GM19328 (cell line): ENCODE measurements around the gene KLB.

Source experiments
- ATAC-seq: cut with Tn5 transposase; IDR thresholded peaks from one replicate; pipeline ENCODE4 v1.9.1; 2021; ENCODE audit warnings: mild to moderate bottlenecking, moderate library complexity; ENCODE audit not compliant: unreplicated experiment

The KLB gene

DNA sequence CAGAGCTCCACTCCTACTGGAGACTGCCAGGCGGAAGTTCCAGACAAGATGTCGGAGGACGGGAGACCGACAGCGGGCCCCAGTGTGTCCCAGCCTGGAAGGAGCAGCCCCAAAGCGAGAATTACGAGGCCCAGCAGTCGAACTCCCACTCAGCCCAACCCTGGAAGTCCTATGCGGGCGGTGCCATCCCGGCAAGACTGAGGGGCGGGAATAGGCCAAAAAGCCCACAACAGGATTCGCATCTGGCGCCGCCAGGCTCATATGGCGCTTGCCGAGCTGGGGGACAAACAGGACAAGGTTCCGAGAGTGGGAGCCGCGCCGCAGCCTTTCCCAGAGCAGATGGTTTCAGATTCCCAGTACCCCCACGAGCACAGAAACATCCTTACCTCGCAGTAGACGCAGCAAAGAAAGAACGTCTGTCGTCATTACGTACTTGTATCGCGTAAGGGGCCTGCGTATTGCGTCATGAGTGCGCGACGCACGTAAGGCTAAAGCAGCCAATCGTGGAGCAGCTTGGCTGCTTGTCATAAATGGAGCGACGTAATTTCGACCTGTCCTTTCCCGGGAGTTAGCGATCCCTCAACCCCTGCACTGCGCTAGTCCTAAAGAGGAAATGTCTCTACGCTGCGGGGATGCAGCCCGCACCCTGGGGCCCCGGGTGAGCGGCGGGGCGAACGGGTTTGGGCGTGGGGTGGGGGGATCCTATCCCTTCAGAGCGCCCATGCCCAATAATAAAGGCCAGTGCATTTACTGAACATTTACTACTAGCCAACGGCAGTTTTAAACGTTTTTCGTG lies 52.0 kb downstream of the KLB start, which contains the start of the genes LIAS and RPL9:
Gene LIAS (plus strand): TSS at position 552 of the 796 bp plus-strand sequence. CDS start 62 bp downstream, at position 614.
Gene RPL9 (minus strand): TSS at position 418 of the 796 bp plus-strand sequence. CDS start 483 bp downstream, outside the sequence.
- peak; percentile 87 for ATAC-seq

DNA sequence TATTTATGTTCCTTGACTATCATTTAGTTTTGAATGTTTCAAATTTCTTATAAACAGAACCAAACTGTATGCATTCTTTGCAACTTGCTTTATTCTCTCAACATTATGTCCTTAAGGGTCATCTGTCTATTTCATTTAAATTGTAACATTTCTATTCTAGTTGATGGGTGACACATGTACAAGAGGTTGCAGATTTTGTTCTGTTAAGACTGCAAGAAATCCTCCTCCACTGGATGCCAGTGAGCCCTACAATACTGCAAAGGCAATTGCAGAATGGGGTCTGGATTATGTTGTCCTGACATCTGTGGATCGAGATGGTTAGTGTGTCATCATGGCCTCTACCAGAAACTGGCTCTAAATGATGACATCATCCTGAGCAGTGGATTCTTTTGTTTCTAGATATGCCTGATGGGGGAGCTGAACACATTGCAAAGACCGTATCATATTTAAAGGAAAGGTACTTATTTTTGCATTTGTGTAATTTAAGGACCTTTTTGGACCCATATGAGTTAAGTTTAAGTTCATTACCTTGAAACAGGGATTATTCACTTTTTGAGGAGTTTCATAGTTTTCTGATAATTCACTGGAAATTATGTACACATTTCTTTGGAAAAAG lies 58.3 kb downstream of the KLB start:
- ATAC-seq, result no peak

DNA sequence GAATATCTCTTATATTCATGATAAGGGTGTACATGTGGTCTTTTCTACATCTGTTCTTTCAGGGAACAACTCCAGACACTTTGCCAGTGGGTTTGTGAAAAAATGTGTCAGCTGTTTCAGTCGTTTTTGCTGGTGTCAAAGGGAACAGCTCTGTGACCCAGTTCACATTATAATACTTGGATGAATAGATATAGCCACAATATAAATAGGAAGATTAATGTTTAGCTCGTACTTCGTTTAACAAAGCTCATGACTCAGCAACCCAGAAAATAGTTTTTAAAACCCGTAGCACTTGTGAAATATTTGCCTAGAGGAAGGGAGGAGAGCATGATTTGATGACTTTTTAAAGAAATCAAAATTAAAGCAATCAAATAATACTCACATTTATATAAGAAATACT lies 60.0 kb downstream of the KLB start:
- ATAC-seq, result no peak

DNA sequence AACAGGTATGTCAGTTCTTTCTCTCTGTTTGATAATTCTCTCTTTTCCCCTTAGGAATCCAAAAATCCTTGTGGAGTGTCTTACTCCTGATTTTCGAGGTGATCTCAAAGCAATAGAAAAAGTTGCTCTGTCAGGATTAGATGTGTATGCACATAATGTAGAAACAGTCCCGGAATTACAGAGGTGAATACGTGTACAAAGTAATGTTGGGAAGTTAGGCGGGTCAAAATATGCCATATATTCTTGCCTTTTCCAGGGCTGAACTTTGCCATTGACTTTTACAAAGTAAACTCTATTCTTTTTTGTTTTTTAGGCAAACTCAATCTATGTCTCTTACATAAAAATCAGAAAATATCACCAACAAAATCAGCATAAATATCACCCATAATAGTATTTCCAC lies 60.7 kb downstream of the KLB start:
- no peak for ATAC-seq

DNA sequence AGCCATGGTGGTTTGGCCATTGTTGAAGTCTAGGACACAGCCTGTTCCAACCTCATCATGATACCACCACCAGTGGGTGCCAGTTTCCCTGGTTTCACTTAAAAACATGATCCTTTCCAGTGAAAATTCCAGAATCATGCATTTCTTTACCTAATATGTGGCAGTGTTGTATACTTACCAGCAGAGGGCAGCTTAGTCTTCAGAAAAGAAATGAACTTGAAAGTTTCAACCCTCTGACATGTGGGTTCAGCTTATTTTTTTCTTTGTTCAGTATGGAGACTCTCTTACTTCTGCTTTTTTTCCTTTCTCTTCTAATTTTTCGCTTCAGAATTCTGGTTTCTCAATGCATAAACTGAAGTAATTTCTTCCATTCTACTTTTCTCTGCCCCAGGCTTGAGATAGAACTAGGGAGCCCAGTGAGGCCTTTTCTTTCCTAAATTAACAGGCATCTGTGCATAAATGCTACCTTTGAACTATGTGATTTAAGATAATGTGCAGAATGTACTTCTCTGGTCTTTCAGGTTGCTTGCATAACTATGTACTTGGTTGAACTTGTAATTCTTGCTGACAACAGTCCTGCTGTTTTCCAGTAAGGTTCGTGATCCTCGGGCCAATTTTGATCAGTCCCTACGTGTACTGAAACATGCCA lies 62.8 kb downstream of the KLB start:
- ATAC-seq, result peak; percentile 76

DNA sequence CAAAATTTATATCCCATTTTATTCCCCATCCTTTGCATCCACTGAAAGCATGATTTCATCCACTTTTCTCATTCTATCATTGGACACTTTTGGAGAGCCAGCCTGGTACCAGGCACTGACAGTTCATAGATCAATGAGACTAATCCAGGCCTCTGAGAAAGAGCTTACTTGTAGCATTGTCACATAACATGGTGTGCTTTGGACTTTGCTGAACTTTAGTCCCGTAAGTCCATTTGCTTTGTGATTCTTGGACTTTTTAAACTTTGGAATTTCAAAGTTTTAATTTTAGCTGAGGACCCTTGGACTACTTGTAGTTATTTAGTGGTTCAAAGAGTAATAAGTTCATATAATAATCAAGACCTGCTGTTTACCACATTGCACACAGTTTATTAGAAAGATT lies 63.7 kb downstream of the KLB start:
- no peak for ATAC-seq

DNA sequence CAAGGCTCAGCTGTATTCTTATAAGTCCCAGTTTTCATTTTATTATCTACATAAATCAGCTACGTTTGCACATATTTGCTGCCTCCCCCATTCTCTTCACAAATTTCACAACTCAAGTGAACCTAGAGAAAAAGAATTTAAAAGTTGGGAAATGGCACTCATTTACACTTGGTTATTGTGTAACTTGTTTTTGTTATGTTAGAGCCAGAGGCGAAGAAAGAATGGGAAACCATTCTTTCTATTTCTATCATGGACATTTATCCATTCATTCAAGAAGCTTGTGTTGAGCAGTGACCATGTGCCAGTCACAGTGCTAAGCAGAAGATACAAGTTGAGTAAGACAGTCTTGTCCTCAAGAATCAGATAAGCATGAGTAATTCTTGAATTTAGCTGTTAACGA lies 65.7 kb downstream of the KLB start:
- no peak for ATAC-seq

DNA sequence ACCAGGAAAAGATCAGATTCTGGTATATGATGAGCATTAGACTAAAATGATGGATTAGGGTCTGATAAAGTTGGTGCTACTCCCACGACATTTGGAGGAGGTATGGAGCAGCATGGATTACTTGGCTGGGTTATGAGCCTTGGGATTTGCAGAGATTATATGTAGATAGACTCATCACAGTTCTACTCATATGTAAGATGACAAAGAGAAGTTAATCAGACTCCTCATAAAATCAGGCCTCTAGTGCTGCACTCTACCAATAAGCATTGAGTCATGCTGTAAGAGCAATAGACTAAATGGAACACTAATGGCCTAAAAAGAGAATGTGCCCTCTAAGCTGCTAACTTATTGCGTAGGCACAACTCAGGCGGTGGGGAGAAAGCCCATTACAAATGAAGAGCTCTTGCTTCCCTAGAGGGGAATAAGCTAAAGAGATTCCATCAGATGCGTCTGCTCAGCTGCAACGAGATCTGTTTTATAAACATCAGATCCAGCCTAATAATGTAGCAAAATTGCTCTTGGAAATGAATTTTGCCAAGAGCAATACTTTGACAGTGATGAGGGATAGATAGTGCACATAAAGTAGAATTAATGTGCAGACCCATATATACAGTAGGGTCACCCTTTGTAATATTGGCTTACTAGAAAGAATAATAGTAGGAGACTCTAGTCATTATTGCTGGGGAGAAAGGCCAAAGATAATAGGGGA lies 69.6 kb downstream of the KLB start:
- ATAC-seq, result no peak

DNA sequence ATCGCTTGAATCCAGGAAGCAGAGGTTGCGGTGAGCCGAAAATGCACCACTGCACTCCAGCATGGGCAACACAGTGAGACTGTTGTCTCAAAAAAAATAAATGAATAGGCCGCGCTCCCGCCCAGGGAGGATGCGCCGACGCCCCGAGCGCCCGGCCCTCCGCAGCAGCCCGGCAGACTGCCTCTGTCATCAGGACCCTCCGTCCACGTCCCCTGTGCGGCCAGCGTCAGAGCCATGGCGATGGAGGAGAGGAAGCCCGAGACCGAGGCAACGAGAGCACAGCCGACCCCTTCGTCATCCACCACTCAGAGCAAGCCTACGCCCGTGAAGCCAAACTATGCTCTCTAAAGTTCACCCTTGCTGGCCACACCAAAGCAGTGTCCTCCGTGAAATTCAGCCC lies 73.5 kb downstream of the KLB start:
- ATAC-seq, result no peak

DNA sequence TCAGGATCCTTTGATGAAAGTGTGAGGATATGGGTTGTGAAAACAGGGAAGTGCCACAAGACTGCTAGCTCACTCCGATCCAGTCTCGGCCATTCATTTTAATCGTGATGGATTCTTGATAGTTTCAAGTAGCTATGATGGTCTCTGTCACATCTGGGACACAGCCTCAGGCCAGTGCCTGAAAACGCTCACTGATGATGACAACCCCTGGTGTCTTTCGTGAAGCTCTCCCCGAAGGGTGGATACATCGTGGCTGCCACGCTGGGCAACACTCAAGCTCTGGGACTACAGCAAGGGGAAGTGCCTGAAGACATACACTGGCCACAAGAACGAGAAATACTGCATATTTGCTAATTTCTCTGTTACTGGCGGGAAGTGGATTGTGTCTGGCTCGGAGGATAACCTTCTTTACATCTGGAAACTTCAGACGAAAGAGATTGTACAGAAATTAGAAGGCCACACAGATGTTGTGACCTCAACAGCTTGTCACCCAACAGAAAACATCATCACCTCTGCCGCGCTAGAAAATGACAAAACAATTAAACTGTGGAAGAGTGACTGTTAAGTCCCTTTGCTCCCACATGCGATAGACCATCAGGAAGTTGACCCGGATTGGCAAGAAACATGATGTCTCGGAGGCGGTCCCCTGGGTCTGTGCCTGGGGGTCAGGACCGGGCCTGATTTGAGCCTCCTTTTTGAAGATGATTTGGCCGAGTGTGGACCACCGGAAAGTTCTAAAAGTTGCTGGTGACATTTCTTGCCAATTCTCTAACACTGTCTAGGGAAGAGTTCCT lies 74.4 kb downstream of the KLB start:
- ATAC-seq, result no peak

DNA sequence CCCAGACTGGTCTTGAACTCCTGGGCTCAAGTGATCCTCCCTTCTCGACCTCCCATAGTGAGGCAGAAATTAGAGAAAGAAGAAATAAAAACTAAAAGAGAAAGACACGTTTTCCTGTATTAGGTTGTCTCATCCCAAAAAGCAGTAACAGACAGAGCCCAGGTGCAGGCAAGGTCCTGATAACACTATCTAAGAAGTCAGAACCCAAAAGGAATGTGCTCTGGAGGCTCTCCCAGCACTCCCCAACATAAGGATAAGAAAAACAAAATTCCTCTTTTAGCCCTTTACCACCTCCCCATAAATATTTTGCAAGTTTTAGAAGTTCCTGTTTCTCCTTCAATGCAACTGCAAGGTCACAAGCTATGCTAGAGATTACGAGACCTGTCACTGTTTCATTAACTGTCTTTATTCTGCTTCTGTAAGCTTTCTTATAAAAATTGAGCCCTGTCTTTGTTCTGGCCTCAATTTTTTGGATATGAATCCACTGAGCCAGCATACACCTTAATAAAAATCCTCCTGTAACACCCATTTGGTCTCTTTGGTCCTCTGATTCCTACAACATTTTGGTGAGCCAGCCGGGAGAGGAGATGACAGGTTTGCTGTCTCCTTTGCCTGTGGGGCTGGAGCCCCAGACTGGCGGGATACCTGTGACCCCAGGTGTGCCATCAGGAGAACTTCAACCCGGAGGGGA lies 78.0 kb downstream of the KLB start:
- ATAC-seq, result no peak

DNA sequence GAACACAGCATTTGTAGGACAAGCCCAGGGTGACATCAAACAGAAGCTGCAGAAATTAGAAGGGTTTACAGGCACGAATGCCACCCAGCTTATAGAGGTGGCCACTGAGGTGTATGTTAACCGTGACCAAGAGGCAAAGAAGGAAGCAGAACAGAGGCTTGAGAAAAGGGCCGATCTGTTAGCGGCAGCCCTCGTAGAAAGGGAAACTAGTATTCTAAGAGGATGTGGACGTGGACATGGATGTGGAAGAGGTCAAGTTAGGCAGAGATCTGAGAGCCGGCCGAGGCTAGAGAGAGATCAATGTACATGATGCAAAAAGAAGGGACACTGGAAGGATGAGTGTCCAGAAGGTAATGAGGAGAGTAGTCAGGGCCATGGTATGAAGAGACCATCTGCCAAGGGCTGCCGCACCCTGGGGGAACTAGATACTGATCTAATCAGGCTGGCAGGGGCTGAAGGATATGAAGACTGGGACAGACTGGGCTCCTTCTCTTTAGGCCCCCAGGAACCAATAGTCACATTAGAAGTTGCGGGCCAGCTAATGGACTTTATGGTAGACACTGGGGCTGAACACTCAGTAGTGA lies 79.6 kb downstream of the KLB start:
- ATAC-seq, result no peak

DNA sequence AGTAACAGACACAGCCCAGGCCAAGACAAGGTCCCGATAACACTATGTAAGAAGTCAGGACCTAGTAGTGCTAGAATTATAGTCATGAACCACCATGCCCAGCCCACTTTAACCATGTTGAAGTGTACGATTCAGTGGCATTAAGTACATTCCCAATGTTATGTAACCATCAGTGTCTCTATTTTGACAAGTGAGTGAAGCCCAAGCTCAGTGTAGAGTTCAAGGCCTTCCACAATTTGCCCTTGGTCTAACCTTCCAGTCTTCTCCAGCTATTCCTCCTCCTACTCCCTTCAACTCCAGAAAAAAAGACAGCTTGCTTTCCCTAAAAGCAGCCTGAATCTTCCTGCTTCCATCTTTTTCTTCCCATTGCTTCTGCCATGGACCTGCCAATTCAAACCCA lies 83.6 kb downstream of the KLB start:
- no peak for ATAC-seq

DNA sequence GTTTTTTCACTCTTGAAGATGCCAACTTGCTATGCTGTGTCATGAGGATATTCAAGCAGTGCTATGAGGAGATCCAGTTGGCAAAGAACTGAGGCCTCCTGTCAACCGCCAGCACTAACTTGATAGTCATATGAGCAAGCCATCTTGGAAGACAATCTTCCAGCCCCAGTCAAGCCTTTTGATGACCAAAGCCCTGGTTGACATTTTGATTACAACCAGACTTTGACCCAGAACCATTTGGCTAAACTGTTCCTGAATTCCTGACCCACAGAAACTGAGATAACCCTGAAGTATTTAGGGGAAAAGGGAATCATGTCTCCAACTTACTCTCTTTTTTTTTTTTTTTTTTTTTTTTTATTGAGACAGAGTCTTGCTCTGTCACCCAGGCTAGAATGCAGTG lies 87.6 kb downstream of the KLB start:
- ATAC-seq, result no peak

DNA sequence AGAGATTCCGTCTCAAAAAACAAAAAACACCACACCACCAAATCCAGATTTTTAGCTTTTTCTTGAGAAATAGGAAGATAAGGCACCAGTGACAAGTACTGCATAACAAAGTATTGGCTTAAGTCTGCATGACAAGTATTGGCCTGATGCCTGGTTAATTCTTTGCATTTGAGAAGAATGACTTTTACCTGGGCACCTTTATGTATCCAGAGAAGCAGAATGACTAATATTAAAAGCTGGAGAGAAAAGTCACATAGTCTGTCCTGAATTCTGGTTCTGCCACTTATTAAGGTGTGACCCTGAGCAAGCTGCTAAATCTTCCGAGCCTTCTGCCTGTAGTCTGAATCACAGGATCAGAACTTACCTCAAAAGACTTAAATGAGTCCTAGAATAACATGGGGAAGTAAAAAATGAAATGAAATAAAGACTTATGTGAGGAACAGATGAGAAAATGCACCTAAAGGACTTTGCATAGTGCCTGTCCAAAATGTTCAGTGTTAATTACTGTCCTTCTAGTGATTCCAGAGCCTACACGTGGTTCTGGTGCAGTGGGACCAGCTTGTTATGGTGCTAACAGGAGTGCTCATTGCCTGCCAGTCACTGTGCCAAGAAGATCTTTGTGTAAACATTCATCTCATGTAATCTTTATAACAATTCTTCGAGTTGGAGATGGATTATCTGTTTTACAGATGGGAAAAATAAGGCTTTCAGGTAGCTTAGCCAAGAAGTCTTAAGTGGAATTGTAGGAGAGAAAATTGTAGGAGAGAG lies 88.9 kb downstream of the KLB start:
- ATAC-seq, result no peak

DNA sequence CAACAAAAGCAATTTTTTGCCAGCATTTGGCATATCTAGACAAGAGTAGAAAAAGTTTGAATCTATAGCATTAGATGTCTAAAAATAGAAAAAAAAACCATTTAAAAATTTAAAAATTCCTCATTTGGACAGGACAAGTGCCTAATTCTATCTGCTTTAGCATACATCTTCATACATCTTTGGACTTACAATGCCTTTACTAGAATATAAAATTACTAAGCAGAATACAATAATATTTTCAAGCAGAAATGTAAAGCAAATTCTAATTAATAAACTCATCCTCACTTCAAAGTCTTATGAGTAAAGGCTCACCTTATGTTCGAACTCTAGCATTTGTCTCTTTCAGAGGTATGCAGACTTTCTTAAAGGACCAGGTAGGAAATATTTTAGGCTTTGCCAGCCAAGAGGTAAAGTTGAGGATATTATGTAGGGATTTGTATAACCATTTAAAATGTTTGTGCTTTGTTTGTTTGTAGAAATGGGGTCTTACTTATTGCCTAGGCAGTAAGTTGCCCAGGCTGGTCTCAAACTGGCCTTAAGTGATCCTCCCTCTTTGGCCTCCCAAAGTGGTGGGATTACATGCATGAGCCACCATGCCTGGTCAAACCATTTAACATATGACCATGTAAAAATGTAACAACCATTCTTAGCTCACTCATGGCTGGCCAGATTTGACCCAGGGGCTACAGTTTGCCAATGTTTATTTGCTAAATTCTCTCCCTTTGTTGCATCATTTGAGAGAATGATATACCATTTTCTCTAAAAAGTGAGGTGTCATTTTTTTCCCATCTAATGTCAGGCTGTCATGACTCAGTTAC lies 91.4 kb downstream of the KLB start:
- no peak for ATAC-seq

DNA sequence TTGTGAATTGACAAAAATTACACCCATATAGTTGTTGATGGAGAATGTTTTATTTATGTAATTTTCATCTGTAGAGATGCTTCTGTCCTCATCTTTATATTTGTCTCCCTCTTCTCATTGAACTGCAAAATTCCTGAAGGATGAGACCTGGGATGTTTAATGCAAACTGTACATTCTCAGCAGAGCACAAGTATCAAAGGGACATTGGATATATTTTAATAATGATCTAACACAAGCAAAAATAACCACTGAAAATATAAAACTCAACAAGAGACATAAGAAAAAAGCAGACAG lies 91.9 kb downstream of the KLB start:
- no peak for ATAC-seq
